Breast epithelium (tissue), 3 donors: ENCODE results near the gene PGGT1B.

Source experiments
- POLR2A ChIP-seq: fragments of 450-650 bp; IDR thresholded peaks from one replicate; pipeline ENCODE4 v1.6.1; 2016; ENCODE audit warnings: antibody characterized with exemption, mild to moderate bottlenecking, moderate library complexity
- TF ChIP-seq, protein P1 (sequence below), 3 donors: fragments of 450-650 bp; IDR thresholded peaks; one replicate each; pipeline ENCODE4 v1.5.1; 2016 to 2017; ENCODE audit warnings: antibody characterized with exemption in 3 of 3, mild to moderate bottlenecking in 3 of 3, moderate library complexity in 3 of 3

GRCh38 chr5:115282131-115282530, 19.5 kb upstream of the PGGT1B start:
- TF ChIP-seq, protein P1, sequence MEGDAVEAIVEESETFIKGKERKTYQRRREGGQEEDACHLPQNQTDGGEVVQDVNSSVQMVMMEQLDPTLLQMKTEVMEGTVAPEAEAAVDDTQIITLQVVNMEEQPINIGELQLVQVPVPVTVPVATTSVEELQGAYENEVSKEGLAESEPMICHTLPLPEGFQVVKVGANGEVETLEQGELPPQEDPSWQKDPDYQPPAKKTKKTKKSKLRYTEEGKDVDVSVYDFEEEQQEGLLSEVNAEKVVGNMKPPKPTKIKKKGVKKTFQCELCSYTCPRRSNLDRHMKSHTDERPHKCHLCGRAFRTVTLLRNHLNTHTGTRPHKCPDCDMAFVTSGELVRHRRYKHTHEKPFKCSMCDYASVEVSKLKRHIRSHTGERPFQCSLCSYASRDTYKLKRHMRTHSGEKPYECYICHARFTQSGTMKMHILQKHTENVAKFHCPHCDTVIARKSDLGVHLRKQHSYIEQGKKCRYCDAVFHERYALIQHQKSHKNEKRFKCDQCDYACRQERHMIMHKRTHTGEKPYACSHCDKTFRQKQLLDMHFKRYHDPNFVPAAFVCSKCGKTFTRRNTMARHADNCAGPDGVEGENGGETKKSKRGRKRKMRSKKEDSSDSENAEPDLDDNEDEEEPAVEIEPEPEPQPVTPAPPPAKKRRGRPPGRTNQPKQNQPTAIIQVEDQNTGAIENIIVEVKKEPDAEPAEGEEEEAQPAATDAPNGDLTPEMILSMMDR (IDR thresholded peaks at IDR 0.05): no peak
- no peak for TF ChIP-seq POLR2A
